GM19468 (cell line): Measurements from ENCODE around the gene SH3YL1.

Experiments
- ATAC-seq: cut with Tn5 transposase; IDR thresholded peaks from one replicate; pipeline ENCODE4 v1.9.1; 2021; ENCODE audit warnings: mild to moderate bottlenecking, moderate library complexity, moderate number of reproducible peaks; ENCODE audit not compliant: unreplicated experiment; ENCODE audit errors: extremely low read depth

Gene SH3YL1

DNA sequence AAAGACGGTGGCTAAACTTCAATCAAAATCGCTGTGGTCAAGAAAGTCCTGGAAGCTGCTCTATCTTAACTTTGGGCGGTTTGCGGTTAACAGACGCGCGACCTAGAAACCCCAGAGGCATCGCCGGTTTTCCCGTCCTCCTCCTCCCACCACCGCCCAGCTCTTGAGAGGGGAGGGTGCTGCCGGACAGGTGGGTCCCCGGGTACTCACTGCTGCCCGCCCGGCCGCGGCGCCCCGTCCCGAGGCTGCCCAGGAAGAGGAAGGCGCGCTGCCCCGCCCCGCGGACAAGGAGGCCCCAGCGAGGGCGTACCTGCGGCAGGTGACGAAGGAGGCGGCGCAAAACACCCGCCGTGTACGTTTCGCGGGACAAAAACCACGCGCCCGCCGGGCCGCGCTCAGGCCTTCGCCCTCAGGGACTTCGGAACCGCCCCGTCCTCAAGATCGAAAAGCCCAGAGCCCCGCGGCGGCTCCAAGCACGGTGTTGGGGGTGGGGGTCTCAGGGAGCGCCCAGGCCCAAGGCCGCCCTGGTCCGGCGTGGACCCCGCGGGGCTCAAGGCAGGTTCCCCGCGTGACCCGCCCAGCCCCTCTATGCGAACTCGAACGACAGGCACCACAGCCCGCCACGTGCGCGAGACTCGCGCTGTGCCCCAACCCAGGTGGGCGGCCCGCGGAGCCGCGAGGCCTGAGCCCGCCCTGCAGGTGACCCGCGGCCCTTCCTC is at the start of gene SH3YL1:
Gene SH3YL1, minus strand, starts transcription at position 259 of the 719 bp plus-strand sequence. Its CDS starts 48 bp downstream, at position 211.
- no peak for ATAC-seq

DNA sequence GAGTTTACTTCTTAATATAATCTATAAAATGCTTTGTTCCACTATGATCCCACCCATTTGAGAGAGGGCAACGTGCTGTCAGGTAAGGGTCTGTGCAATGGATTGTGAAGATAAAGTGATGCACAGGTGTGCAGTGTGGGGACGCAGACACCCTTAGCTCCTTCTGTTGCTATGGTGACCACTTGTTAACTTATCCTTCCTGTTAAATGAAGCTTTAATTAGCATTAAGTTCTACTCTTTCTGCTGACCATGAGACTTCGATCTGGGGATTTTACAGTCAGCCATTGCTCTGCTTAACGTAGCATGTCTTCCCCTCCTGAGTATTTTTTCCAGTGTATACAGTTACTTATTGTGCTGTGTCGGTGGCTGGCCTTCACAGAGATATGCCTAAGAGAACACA is 47.2 kb upstream of the SH3YL1 start:
- no peak for ATAC-seq

- no peak for ATAC-seq
Observed at GRCh38 chr2:309954-310510, 46.2 kb upstream of the SH3YL1 start.

DNA sequence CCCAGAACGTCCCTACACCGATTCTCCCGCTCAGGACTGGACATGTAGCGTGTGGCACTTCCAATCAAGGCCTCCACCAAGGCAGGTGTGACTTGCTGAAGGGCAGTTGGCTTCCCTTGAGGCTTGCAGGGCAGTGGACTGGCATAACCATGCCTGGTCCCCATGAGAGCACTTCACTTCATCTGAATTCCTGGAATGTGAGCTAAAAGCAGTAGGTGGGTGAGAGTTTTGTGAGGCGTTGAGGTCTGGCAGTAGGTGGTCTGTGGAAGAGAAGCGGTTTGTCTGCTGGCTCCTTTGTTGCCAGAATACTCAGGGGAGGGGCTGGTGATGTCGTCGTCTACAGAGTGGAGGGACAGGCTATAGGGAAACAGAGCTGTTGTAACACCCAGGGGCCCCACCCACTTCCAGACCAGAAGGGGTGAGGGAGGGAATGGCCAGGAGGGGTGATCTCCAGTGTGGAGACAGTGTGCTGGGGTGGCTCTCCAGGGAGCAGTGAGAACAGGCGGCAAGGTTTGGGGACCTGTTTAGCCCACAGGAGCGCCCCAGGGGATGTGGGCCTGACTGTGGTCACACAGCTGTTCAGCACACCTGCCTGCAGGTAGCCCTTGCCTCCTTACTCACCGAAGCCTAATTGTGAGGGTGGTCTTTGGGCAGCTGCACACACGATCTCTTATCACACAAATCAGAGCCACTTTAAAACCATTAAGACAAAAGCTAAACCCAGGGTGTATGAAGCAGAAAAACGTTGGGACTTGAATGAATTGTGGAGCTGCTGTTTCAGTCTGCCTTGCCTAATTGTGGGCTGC is 45.5 kb upstream of the SH3YL1 start:
- ATAC-seq, result no peak

DNA sequence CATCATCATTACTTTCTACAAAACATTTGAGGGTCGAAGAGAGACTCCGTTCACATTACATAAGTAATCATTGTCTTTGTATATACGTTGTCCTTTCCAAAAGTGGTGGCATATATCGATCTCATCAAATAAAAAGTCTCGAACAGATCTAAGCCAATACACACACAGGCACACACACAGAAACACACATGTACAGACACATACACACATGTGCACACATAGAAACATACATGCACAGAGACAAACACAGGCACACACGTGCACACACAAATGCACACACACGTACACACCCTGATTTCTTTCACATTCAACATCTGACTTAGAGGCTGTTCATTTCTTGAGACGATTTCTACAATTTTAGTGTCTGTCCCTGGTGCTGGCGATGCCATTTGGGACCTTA is 41.5 kb upstream of the SH3YL1 start:
- ATAC-seq, result no peak

DNA sequence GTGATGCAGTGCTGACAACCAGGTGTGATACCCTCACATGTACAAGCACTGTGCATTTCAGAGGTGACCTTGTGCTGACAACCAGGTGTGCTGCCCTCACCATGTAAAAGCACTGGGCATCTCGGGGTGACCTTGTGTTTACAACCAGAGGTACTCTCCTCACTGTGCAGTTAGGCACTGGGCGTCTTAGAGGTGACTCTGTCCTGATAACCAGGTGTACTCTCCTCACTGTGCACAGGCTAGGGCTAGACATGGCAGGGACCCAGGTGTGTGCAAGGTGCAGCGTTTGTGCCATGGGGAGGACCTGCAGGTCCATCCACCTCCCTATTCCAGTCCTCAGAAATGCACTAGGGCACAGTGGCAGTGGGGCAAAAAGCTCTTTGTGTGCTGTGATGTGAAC is 32.5 kb upstream of the SH3YL1 start:
- ATAC-seq, result no peak

- no peak for ATAC-seq
Observed at GRCh38 chr2:295090-295489, 31.3 kb upstream of the SH3YL1 start.

DNA sequence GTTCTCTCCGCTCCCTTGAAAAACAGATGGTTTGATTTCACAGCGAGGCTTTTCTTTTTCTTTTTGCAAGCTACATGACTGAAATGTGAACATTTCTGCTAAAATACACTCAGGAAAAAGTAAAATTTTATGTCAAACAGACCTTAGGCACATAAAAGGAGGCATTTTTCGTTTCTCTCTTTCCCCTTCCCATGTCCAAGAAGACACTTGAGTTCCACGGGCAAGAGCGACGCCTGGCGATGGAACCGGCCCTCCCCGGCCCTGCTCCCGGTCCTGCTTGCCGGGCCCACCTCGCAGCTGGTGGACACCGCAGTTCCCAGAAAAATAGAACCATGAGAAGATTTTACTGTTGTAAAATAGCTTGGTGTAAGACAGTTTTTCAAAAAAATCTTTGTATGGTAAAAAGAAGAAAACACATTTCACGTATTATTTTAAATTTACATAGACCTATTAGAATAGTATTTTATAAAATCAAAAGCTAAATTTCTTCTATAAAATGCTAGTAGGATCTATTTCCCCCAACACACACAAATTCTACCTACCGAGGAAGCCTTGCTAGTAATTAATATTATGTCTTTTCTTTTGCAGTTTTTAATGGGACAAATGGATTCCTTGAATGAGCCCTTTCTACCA is 26.4 kb upstream of the SH3YL1 start:
- ATAC-seq, result no peak

GRCh38 chr2:289362-290089 is 25.7 kb upstream of the SH3YL1 start:
- no peak for ATAC-seq

GRCh38 chr2:288758-289361 is 25.0 kb upstream of the SH3YL1 start:
- no peak for ATAC-seq

DNA sequence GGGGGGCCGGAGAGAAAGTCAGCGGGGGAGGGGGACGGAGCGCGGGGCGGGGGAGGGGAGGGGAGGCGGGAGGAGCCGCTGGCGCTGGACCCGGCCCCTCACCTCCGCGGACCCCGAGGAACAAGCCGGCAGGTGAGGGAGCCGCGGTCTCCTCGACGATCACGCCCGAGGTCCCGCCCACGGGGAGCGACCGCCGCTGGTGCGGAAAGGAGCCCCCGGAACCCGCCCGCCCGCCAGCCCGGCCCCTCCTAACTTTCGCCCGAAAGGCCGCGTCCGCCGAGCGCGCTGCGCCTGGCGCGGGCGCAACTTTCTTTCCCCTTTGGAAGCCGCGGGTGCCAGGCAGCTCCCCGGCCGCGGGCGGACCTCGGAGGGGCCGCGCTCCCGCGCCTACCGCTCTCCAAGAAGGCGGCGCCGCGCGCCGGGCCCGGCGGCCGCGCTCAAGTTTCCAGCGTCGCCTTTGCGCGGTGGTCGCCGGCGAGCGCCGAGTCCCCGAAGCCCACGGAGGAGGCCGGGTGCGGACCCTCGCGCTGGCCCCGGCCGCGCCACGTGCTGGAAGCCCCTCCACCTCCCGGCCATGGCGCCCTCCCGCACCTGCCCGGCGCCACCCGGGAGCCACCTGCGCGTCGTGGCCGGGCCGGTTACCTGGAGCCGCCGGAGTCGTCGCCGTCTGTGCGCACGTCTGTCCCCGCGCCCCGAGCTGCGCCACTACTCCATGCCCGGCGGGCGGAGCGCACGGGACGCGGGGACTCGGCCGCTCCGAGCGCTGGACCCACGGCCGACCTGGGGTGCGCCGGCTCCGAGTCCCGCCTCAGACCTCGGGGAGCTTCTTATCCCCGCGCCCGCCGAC is 24.3 kb upstream of the SH3YL1 start, which contains the start of gene ALKAL2:
Gene ALKAL2, minus strand, starts transcription at position 181 of the 847 bp plus-strand sequence. CDS start 256 bp downstream, outside the sequence.
- no peak for ATAC-seq

DNA sequence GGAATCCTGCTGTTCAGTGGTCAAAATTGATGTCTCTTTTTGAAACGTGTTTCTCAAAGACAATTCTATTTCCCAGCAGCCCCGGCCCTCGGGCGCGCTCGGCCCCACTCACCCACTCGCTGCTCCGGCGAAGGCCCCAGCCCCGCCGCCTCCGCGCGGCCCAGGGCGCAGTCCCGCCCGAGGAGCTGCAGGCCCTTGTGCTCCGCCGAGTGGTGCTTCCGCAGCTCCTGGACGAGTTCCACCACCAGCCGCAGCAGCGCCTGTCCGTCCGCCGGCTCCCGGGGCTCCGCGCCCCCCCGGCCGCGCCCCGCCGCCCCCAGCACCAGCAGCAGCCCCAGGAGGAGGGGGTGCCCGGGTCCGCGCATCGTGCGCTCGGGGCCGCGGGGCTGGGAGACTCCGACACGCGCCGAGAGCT is 23.6 kb upstream of the SH3YL1 start:
- ATAC-seq, result no peak

- no peak for ATAC-seq
Observed at GRCh38 chr2:286774-287392, 23.1 kb upstream of the SH3YL1 start.

DNA sequence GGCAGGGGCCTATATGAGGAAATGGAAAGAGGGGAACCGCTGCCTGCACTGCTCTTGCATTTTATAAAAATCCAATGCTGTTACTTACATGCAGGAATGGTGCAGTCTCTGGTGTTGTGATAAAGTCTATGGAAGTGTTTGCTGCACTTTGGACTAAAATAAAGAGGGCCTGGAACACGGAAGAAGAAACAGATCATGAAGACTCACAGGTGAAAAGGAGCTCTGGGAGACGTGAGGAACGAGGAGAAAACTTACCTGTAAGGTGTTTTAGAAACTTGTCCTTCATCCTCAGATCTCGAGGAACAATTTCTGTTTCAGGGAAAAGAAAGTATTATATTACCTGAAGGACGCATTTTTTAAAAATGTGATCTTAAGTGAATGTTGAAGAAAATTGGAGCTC is 22.2 kb upstream of the SH3YL1 start:
- no peak for ATAC-seq

GRCh38 chr2:285531-285930 is 21.7 kb upstream of the SH3YL1 start:
- ATAC-seq, result no peak

GRCh38 chr2:284896-285492 is 21.2 kb upstream of the SH3YL1 start:
- no peak for ATAC-seq

DNA sequence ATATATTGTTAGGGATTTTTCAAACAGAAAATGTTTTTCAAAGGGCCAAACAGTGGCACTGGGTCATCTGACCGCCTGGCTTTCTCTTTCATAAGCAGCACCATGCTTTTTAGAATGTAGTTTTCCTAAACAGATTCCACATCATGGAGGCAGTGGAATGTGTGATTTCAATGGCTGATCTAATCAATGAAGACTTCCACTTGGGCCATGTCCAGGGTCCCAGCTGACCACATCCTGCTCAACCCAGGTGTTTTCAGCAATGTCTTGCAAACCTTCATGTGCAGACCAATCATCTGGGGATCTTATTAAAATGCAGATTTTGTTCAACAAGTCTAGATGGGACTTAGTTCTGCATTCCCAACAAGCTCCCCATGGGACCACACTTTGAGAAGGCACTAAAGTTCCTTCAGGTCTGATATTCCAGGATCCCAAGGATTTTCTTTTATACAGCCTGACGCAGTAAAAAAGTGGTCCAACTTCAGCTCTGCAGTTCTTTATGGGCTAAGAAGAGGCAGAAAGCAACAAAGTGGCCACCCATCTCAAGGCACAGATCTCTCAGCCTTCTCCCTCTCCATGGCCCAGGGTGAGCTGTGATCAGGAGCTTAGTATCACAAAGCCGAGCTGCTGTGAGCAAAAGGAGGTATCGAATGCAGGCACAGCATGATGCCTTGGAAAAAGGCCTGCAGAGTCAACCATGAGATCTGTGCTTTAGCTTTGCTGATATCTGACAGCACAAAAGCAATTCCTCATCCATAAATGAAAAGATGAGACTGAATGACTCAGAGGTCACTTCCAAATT is 20.4 kb upstream of the SH3YL1 start:
- ATAC-seq, result no peak
